Measurements from ENCODE around the gene MAK. TPM values are rescaled to one million over a fixed set of nuclear protein-coding genes. Genes with fewer than 3 reads are reported as not detected.

MAK gene
- total and polyA plus RNA-seq, 4 donors = 0.02 to 0.26 (median 0.13) TPM

GRCh38 chr6:10847684-10848083 lies 9.3 kb upstream of the MAK start:
- WGBS = 83% methylated on average over 3 of the region's 3 CpGs

GRCh38 chr6:10843554-10843953 lies 5.2 kb upstream of the MAK start:
- no peak for DNase-seq (ENCODE audit: low spot score)
- Histone ChIP-seq H3K27ac (ENCODE audit: low read depth in 1 of 2, low read length in 2 of 2) (no peak overlapping the region), H3K9ac (ENCODE audit: low read depth in 1 of 2, low read length in 2 of 2) (no peak overlapping the region), H3K27me3 (ENCODE audit: control insufficient read depth in 4 of 4, insufficient read depth in 4 of 4, low read length in 3 of 4) (no peaks in the 10 kb centered on the region), H3K4me3 (ENCODE audit: low read depth in 1 of 3, low read length in 3 of 3) (no peak overlapping the region), H3K4me1 (ENCODE audit: control insufficient read depth in 4 of 4, insufficient read depth in 4 of 4, low read length in 3 of 4) (peaks cover 0 to 3% (median 0%) of the 10 kb centered on the region in 4 donors), H3K9me3 (ENCODE audit: control insufficient read depth in 4 of 4, low read length in 3 of 4) (no peaks in the 10 kb centered on the region), H3K36me3 (ENCODE audit: control insufficient read depth in 4 of 4, insufficient read depth in 3 of 4, low read depth in 1 of 4, low read length in 3 of 4) (no peaks in the 10 kb centered on the region)
- TF ChIP-seq FOXA2 (IDR thresholded peaks at IDR 0.05) (no peak), FOXA1 (IDR thresholded peaks at IDR 0.05) (no peak), ZBTB33 (IDR thresholded peaks at IDR 0.05) (no peak), YY1 (IDR thresholded peaks at IDR 0.05) (no peak), JUND (IDR thresholded peaks at IDR 0.05) (no peak), NR2F2 (IDR thresholded peaks at IDR 0.05) (no peak), RAD21 (IDR thresholded peaks at IDR 0.05) (no peak), GABPA (IDR thresholded peaks at IDR 0.05 in 1 of 2, conservative IDR thresholded peaks at IDR 0.05 in 1 of 2) (no peak), ATF3 (IDR thresholded peaks at IDR 0.05) (no peak), EGR1 (IDR thresholded peaks at IDR 0.05; ENCODE audit: low read depth in 2 of 2) (no peak), MAX (IDR thresholded peaks at IDR 0.05) (no peak), SP1 (IDR thresholded peaks at IDR 0.05) (no peak), REST (IDR thresholded peaks at IDR 0.05) (no peak), TAF1 (conservative IDR thresholded peaks at IDR 0.05) (no peak)

More at GRCh38 chr6:10847684-10848083, 9.3 kb upstream of the MAK start:
- DNase-seq (ENCODE audit: low spot score) = no peak
- TF ChIP-seq MAX (IDR thresholded peaks at IDR 0.05) (no peak), FOXA1 (IDR thresholded peaks at IDR 0.05) (no peak), EGR1 (IDR thresholded peaks at IDR 0.05; ENCODE audit: low read depth in 2 of 2) (no peak), JUND (IDR thresholded peaks at IDR 0.05) (no peak), RXRA (IDR thresholded peaks at IDR 0.05) (no peak), GABPA (IDR thresholded peaks at IDR 0.05 in 1 of 2, conservative IDR thresholded peaks at IDR 0.05 in 1 of 2) (no peak), HNF4G (IDR thresholded peaks at IDR 0.05) (no peak), CTCF (IDR thresholded peaks at IDR 0.05; ENCODE audit: low read depth, low read length, missing input control) (peak; percentile 10), YY1 (IDR thresholded peaks at IDR 0.05) (no peak)
- Histone ChIP-seq H3K36me3 (ENCODE audit: control insufficient read depth in 4 of 4, insufficient read depth in 3 of 4, low read depth in 1 of 4, low read length in 3 of 4) (no peaks in the 10 kb centered on the region), H3K4me1 (ENCODE audit: control insufficient read depth in 4 of 4, insufficient read depth in 4 of 4, low read length in 3 of 4) (no peaks in the 10 kb centered on the region), H3K27me3 (ENCODE audit: control insufficient read depth in 4 of 4, insufficient read depth in 4 of 4, low read length in 3 of 4) (no peaks in the 10 kb centered on the region), H3K9me3 (ENCODE audit: control insufficient read depth in 4 of 4, low read length in 3 of 4) (no peaks in the 10 kb centered on the region), H3K9ac (ENCODE audit: low read depth in 1 of 2, low read length in 2 of 2) (no peak overlapping the region), H3K27ac (ENCODE audit: low read depth in 1 of 2, low read length in 2 of 2) (no peak overlapping the region), H3K4me3 (ENCODE audit: low read depth in 1 of 3, low read length in 3 of 3) (no peak overlapping the region)

Measured in liver (tissue), 9 donors.